Spleen (tissue), 7 donors: ENCODE measurements around the gene SLFNL1.

ENCODE experiments used
- POLR2A ChIP-seq, 3 donors: fragments of 450-650 bp; IDR thresholded peaks; one replicate each; pipeline ENCODE4 v1.5.1; 2017; ENCODE audit warnings: antibody characterized with exemption in 3 of 3, mild to moderate bottlenecking in 1 of 3
- POLR2AphosphoS5 ChIP-seq, 3 donors: sonication (generic); formaldehyde crosslinking; IDR thresholded peaks; one replicate each; pipeline ENCODE4 v1.5.1; 2017; ENCODE audit warnings: antibody characterized with exemption in 3 of 3
- TF ChIP-seq, protein P1 (sequence below), 11 experiments: fragments of 200-600 bp in 7 of 11; fragments of 450-650 bp in 4 of 11; sonication (generic) in 4 of 11; IDR thresholded peaks in 8 of 11; conservative IDR thresholded peaks in 3 of 11; 1 replicate in 7 of 11; 2 replicates in 4 of 11; pipeline versions ENCODE4 v1.4.0 to v1.8.0; 2016 to 2021; ENCODE audit warnings: antibody characterized with exemption in 11 of 11, inconsistent platforms in 4 of 11, mild to moderate bottlenecking in 1 of 11
- donor health status: DM: no; HTN: no; CAD: no; lungs with moderate emphysema.
- donor health status: DM: no; HTN: no; CAD: no.
- donor health status: DM: no; HTN: no; CAD: no.

DNA sequence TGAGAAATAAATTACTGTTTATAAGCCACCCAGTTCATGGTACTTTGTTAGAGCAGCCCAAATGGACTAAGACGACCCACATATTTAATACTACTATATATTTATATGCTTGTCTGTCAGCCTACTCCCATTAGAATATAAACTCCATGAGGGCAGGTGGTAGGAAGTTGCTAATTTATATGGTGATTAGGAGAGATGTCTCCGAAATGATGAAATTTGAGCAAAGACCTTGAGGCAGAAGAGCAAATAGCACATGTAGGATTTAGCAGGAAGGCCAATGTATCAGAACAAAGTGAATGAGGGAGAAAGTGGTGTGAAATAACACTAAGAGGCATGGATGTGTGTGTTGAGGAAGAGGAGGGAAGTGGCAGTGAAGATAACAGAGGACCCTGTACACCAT, 10.6 kb upstream of the SLFNL1 start:
- TF ChIP-seq, protein P1, sequence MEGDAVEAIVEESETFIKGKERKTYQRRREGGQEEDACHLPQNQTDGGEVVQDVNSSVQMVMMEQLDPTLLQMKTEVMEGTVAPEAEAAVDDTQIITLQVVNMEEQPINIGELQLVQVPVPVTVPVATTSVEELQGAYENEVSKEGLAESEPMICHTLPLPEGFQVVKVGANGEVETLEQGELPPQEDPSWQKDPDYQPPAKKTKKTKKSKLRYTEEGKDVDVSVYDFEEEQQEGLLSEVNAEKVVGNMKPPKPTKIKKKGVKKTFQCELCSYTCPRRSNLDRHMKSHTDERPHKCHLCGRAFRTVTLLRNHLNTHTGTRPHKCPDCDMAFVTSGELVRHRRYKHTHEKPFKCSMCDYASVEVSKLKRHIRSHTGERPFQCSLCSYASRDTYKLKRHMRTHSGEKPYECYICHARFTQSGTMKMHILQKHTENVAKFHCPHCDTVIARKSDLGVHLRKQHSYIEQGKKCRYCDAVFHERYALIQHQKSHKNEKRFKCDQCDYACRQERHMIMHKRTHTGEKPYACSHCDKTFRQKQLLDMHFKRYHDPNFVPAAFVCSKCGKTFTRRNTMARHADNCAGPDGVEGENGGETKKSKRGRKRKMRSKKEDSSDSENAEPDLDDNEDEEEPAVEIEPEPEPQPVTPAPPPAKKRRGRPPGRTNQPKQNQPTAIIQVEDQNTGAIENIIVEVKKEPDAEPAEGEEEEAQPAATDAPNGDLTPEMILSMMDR (IDR thresholded peaks at IDR 0.05 in 8 of 11, conservative IDR thresholded peaks at IDR 0.05 in 3 of 11) = no peak
- TF ChIP-seq POLR2AphosphoS5 (IDR thresholded peaks at IDR 0.05) = no peak
- TF ChIP-seq POLR2A (IDR thresholded peaks at IDR 0.05) = no peak
